Endothelial cell of umbilical vein (primary cell): ENCODE results near the gene GPD2. TPM values are rescaled to one million over a fixed set of nuclear protein-coding genes. Genes with fewer than 3 reads are reported as not detected.

ENCODE experiments used
- BruUV-seq: library from RNA; stranded (reverse); fragments of 400-500 nt; replicated peaks from 2 replicates; lab custom pipeline; 2021; lab: Mats Ljungman, UMichigan
- CTCF ChIA-PET: fragments of 300-600, 350-600 bp; sonication (Branson Sonifier 250); formaldehyde crosslinking; loops from one replicate; lab custom pipeline; 2021; ENCODE audit warnings: antibody characterized with exemption, inconsistent platforms; lab: Charles Lee
- POLR2A ChIA-PET: fragments of 300-600, 350-600 bp; sonication (Branson Sonifier 250); formaldehyde crosslinking; loops from one replicate; lab custom pipeline; 2021; ENCODE audit warnings: antibody characterized with exemption, inconsistent platforms; lab: Charles Lee
- DNase-seq: peaks from one replicate; pipeline ENCODE4 v3.0.0-alpha.2; 2011; ENCODE audit warnings: low read depth, low spot score
- FAIRE-seq: peaks from 2 replicates; lab custom pipeline; 2011; peaks lifted over from hg19 to GRCh38; lab: Jason Lieb, UNC
- H2AFZ ChIP-seq: 2 replicates; pipeline ENCODE4 v1.6.0; 2012; ENCODE audit warnings: low read depth, low read length, control low read depth, inconsistent platforms
- H3K27ac ChIP-seq: 2 replicates; pipeline ENCODE4 v1.5.1; 2011; ENCODE audit warnings: low read depth, mild to moderate bottlenecking, control low read depth, low read length, moderate library complexity; ENCODE audit not compliant: insufficient read depth
- H3K27me3 ChIP-seq, 2 experiments: 2 replicates each; pipeline versions ENCODE4 v1.6.0 to v1.6.1; 2011; ENCODE audit warnings: low read length in 2 of 2, mixed read lengths in 1 of 2; ENCODE audit not compliant: control insufficient read depth in 2 of 2, insufficient read depth in 2 of 2
- H3K36me3 ChIP-seq, 2 experiments: 2 replicates in 1 of 2; 3 replicates in 1 of 2; pipeline ENCODE4 v1.5.1; 2011; ENCODE audit warnings: low read length in 2 of 2, mild to moderate bottlenecking in 1 of 2, moderate library complexity in 1 of 2; ENCODE audit not compliant: control insufficient read depth in 2 of 2, insufficient read depth in 2 of 2; ENCODE audit errors: extremely low read depth in 1 of 2
- H3K4me1 ChIP-seq: 3 replicates; pipeline ENCODE4 v1.5.1; 2011; ENCODE audit warnings: mild to moderate bottlenecking, low read length; ENCODE audit not compliant: control insufficient read depth, insufficient read depth; ENCODE audit errors: extremely low read depth
- H3K4me2 ChIP-seq: 2 replicates; pipeline ENCODE4 v1.6.1; 2011; ENCODE audit warnings: low read length, control low read depth, mixed read lengths; ENCODE audit not compliant: insufficient read depth
- H3K4me3 ChIP-seq, 3 experiments: fragments of 200-600 bp in 1 of 3; sonication (generic), shearing (Covaris generic) in 1 of 3; replicated peaks in 1 of 3; 2 replicates each; pipeline ENCODE4 v1.5.1; 2011 to 2016; ENCODE audit warnings: control low read depth in 3 of 3, low read length in 3 of 3, mild to moderate bottlenecking in 2 of 3, inconsistent platforms in 1 of 3, low read depth in 1 of 3, moderate library complexity in 1 of 3; ENCODE audit not compliant: insufficient read depth in 1 of 3
- H3K79me2 ChIP-seq: 2 replicates; pipeline ENCODE4 v1.6.0; 2012; ENCODE audit warnings: low read length, inconsistent platforms; ENCODE audit not compliant: control insufficient read depth, insufficient read depth
- H3K9ac ChIP-seq: replicated peaks from 2 replicates; pipeline ENCODE3; 2011; ENCODE audit warnings: low read length, control low read depth; ENCODE audit not compliant: insufficient read depth; ENCODE audit errors: extremely low read depth
- H3K9me1 ChIP-seq: replicated peaks from 3 replicates; pipeline ENCODE4 v1.6.0; 2011; ENCODE audit warnings: mild to moderate bottlenecking, low read length; ENCODE audit not compliant: control insufficient read depth, insufficient read depth; ENCODE audit errors: extremely low read depth
- H3K9me3 ChIP-seq: replicated peaks from 2 replicates; pipeline ENCODE4 v1.5.1; 2012; ENCODE audit warnings: low read length, inconsistent platforms; ENCODE audit not compliant: control insufficient read depth, insufficient read depth
- H4K20me1 ChIP-seq: replicated peaks from 2 replicates; pipeline ENCODE3; 2011; ENCODE audit warnings: mild to moderate bottlenecking, low read length; ENCODE audit not compliant: control insufficient read depth, insufficient read depth; ENCODE audit errors: extremely low read depth
- CTCF ChIP-seq, 2 donors: IDR thresholded peaks; 1 replicate in 1 of 2; 2 replicates in 1 of 2; pipeline ENCODE4 v1.5.1; 2011; ENCODE audit warnings: low read length in 2 of 2, mild to moderate bottlenecking in 2 of 2, moderate library complexity in 2 of 2, control low read depth in 1 of 2, inconsistent platforms in 1 of 2, low read depth in 1 of 2; ENCODE audit not compliant: insufficient read depth in 1 of 2; ENCODE audit errors: extremely low read depth in 1 of 2
- EZH2 ChIP-seq: IDR thresholded peaks from 2 replicates; pipeline ENCODE4 v1.6.1; 2012; ENCODE audit warnings: borderline replicate concordance, low read depth, mild to moderate bottlenecking, moderate library complexity, low read length, inconsistent platforms; ENCODE audit not compliant: severe bottlenecking
- FOS ChIP-seq: IDR thresholded peaks from 2 replicates; pipeline ENCODE4 v1.6.1; 2011; ENCODE audit warnings: mild to moderate bottlenecking, low read length, moderate library complexity, borderline replicate concordance; ENCODE audit not compliant: insufficient read depth
- GATA2 ChIP-seq: IDR thresholded peaks from 2 replicates; pipeline ENCODE4 v1.7.0; 2011; ENCODE audit warnings: low read depth, mild to moderate bottlenecking, moderate library complexity, mixed read lengths, low read length; ENCODE audit not compliant: insufficient read length, insufficient read depth
- JUN ChIP-seq: IDR thresholded peaks from 2 replicates; pipeline ENCODE4 v1.6.1; 2011; ENCODE audit warnings: borderline replicate concordance, low read depth; ENCODE audit not compliant: insufficient read length, insufficient read depth
- MAX ChIP-seq: IDR thresholded peaks from 2 replicates; pipeline ENCODE4 v1.6.1; 2011; ENCODE audit not compliant: insufficient read depth, insufficient read length
- MYC ChIP-seq: IDR thresholded peaks from one replicate; pipeline ENCODE4 v1.6.1; 2011; ENCODE audit warnings: mild to moderate bottlenecking, low read depth, low read length
- POLR2A ChIP-seq: IDR thresholded peaks from 2 replicates; pipeline ENCODE4 v1.6.1; 2012; ENCODE audit warnings: low read depth, mild to moderate bottlenecking, control low read depth, low read length
- POLR2AphosphoS5 ChIP-seq: IDR thresholded peaks from 2 replicates; pipeline ENCODE4 v1.6.1; 2012; ENCODE audit warnings: low read depth, mild to moderate bottlenecking, control low read depth, low read length, moderate library complexity; ENCODE audit not compliant: insufficient read depth
- dilution Hi-C: fragments of 300-500 bp; cut with MboI; formaldehyde crosslinking; loops from one replicate; pipeline ENCODE4 v1.15.0; 2019; ENCODE audit warnings: low sequenced_read_pairs; ENCODE audit not compliant: extremely low pct_ligation_motif_present
- intact Hi-C: fragments of 100-400 bp; cut with micrococcal nuclease; formaldehyde crosslinking; loops from one replicate; pipeline ENCODE4 v1.10.0; 2022
- polyA plus RNA-seq, 4 experiments: library from polyadenylated mRNA; depleted of rRNA in 3 of 4; stranded (reverse) in 3 of 4; unstranded in 1 of 4; fragments of >200 nt; gene quantifications; 2 replicates each; pipeline versions ENCODE4 v1.2.1 to v1.2.3, GENCODE V29; 2011 to 2012; ENCODE audit warnings: missing spikeins in 1 of 4
- total RNA-seq: library from RNA; stranded (reverse); gene quantifications from 2 replicates; pipeline ENCODE4 v1.2.3, GENCODE V29; 2021

The GPD2 gene
- total and polyA plus RNA-seq, 2 donors (not counting 3 experiments of a cell fraction or from before 2014, with no cell fraction given) = 6.6 to 37.0 TPM

DNA sequence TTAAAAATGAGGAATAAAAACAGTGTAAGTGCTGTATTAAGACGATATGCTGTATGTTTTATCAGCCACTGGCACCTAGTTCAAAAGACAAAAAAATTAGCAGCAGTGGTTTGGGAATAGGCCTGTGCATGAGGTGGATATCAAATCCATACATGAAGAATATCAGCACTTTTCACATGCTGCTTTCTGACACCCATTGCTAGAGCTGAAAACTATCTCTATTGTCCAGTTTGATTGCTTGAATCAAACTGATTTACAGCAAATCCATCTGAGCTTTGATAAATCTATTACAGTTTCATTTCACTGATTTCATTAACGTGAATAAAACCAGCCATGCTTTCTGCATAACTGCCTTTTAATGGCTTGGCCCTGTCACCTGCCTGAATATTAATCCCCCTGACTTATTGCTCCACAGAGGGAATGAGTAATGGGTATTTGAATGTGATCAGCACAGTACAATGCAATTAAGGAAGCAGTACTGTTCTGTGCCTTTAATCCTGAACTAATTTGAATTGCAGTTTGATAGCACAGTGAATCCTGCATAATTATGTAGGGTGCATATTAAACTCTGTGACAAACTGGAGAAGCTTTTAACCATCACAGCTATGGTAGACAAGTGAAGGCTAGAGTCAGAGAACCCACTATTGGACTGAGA lies 154.0 kb downstream of the GPD2 start:
- no peaks in the 10 kb centered on the region for H3K4me1 ChIP-seq
- H3K9me1 ChIP-seq = no peaks in the 10 kb centered on the region
- no peak for DNase-seq
- H3K4me3 ChIP-seq = no peak overlapping the region
- intact Hi-C loops (no loop called here), dilution Hi-C loops (no loop called here)
- TF ChIP-seq GATA2 (no peak), EZH2 (no peak), POLR2A (no peak), POLR2AphosphoS5 (no peak), CTCF (IDR thresholded peaks at IDR 0.05; ENCODE audit: extremely low read depth in 1 of 2, insufficient read depth in 1 of 2, low read depth in 1 of 2, low read length in 2 of 2) (no peak), MAX (no peak), FOS (no peak), MYC (no peak), JUN (no peak)
- no peak overlapping the region for H3K4me2 ChIP-seq
- no peak overlapping the region for H3K27ac ChIP-seq
- ChIA-PET POLR2A (no interaction called here), CTCF (interaction anchor here (0.6 to 6.9 kb wide), 26 partner anchors 8 to 1223 kb away, joined by 3 to 118 read pairs (median 6); partner anchors contain the start of gene NR4A2)
- no TSS peak for BruUV-seq
- no peaks in the 10 kb centered on the region for H3K27me3 ChIP-seq
- H3K9ac ChIP-seq = no peak overlapping the region
- no peak for FAIRE-seq
- H3K9me3 ChIP-seq = no peaks in the 10 kb centered on the region
- H4K20me1 ChIP-seq = no peaks in the 10 kb centered on the region
- H3K36me3 ChIP-seq = no peaks in the 10 kb centered on the region
- no peaks in the 10 kb centered on the region for H3K79me2 ChIP-seq
- no peak overlapping the region for H2AFZ ChIP-seq
